Activated naive CD8-positive, alpha-beta T cell treated with anti-CD3 and anti-CD28 coated beads, Interleukin-2, amount 10 ng/mL, durations not matched to agents 7 days and 5 days (primary cell): ENCODE data around the gene STXBP6. TPM values are rescaled to one million over a fixed set of nuclear protein-coding genes. Genes with fewer than 3 reads are reported as not detected.

Experiments used
- ATAC-seq: fragments of 150-1000 bp; cut with Tn5 transposase; one replicate; pipeline ENCODE4 v1.10.0; 2021; ENCODE audit warnings: low read depth, moderate library complexity
- POLR2A ChIA-PET: fragments of 350-600 bp; sonication (Branson Sonifier 250); formaldehyde crosslinking; loops from one replicate; lab custom pipeline; 2021; ENCODE audit warnings: antibody characterized with exemption; lab: Charles Lee
- DNase-seq: peaks from one replicate; pipeline ENCODE4 v3.0.0; 2021
- H3K27ac Mint-ChIP-seq: one replicate; pipeline ENCODE4 v1.8.0; 2022; ENCODE audit warnings: mild to moderate bottlenecking, mixed read lengths
- H3K27me3 Mint-ChIP-seq: one replicate; pipeline ENCODE4 v1.8.0; 2022; ENCODE audit warnings: mild to moderate bottlenecking, moderate library complexity, mixed read lengths
- H3K36me3 Mint-ChIP-seq: one replicate; pipeline ENCODE4 v1.8.0; 2021; ENCODE audit warnings: mild to moderate bottlenecking, mixed read lengths
- H3K4me1 Mint-ChIP-seq: one replicate; pipeline ENCODE4 v1.8.0; 2021; ENCODE audit warnings: mixed read lengths
- H3K4me3 Mint-ChIP-seq: one replicate; pipeline ENCODE4 v1.8.0; 2022; ENCODE audit warnings: mild to moderate bottlenecking, moderate library complexity, mixed read lengths
- H3K9me3 Mint-ChIP-seq: one replicate; pipeline ENCODE4 v1.8.0; 2021; ENCODE audit warnings: mixed read lengths
- total RNA-seq, 2 experiments: library from RNA; stranded (reverse); gene quantifications; one replicate each; pipeline ENCODE4 v1.2.3, GENCODE V29; 2021

STXBP6 gene
- total RNA-seq, 2 experiments from 2014 or later, result not detected

GRCh38 chr14:25019892-25020291 lies 30.1 kb downstream of the STXBP6 start:
- no peak overlapping the region for H3K27ac Mint-ChIP-seq
- POLR2A ChIA-PET, result no interaction called here
- DNase-seq (no peak), ATAC-seq (no peak)
- no peaks in the 10 kb centered on the region for H3K4me1 Mint-ChIP-seq
- H3K27me3 Mint-ChIP-seq, result no peaks in the 10 kb centered on the region
- no peak overlapping the region for H3K4me3 Mint-ChIP-seq
- H3K9me3 Mint-ChIP-seq, result no peaks in the 10 kb centered on the region
- H3K36me3 Mint-ChIP-seq, result no peaks in the 10 kb centered on the region

DNA sequence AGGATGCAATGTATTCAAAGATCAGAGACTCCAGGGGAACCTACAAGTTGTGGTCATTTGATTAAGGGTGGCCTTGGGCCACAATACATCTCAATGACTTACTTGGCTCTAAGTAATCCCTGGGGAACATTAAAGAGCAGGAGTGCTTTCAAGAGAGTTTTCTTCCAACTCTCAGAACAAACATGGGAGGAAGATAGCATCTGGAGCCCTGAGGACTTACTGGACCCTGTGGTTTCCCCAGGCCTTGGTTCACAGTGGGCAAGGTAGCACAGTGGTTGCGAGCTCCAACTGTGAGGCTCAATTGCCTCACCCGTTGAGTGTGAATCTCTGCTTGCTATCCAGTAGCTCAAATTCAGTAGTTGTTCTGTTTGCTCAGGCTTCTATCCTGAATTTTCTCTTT lies 32.4 kb downstream of the STXBP6 start:
- ATAC-seq, result no peak
- Mint-ChIP-seq H3K27ac (no peak overlapping the region), H3K36me3 (no peaks in the 10 kb centered on the region), H3K9me3 (no peaks in the 10 kb centered on the region), H3K4me1 (no peaks in the 10 kb centered on the region), H3K4me3 (no peak overlapping the region), H3K27me3 (peaks cover 3% of the 10 kb centered on the region)
- DNase-seq, result no peak
- POLR2A ChIA-PET, result no interaction called here

- POLR2A ChIA-PET, result no interaction called here
Measured at GRCh38 chr14:25015761-25016160, 34.2 kb downstream of the STXBP6 start.

DNA sequence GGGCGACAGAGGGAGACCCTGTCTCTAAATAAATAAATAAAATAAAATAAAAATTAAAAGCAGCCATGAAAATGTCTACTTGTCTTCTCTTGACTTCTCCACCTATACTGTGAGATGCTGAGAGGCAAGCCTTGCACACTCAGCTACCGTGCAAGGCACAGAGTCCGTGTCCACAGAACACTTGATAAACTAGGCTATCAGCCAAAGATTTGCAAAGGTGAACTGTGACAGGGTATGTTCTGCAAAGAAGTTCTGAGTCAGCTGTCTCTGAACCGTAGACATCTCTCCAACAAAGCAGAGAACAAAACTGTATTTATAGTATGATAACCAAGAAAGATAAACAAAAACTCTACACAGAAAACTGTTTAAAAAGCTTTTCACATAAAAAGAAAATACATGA lies 35.5 kb downstream of the STXBP6 start:
- H3K27me3 Mint-ChIP-seq, result peaks cover 6% of the 10 kb centered on the region
- no peak for DNase-seq
- H3K4me1 Mint-ChIP-seq, result no peaks in the 10 kb centered on the region
- POLR2A ChIA-PET, result no interaction called here
- no peak overlapping the region for H3K27ac Mint-ChIP-seq
- no peak for ATAC-seq
- H3K4me3 Mint-ChIP-seq, result no peak overlapping the region
- H3K36me3 Mint-ChIP-seq, result no peaks in the 10 kb centered on the region
- H3K9me3 Mint-ChIP-seq, result no peaks in the 10 kb centered on the region

More at GRCh38 chr14:25015761-25016160, 34.2 kb downstream of the STXBP6 start:
- no peak overlapping the region for H3K4me3 Mint-ChIP-seq
- no peaks in the 10 kb centered on the region for H3K36me3 Mint-ChIP-seq
- H3K9me3 Mint-ChIP-seq, result no peaks in the 10 kb centered on the region
- ATAC-seq (no peak), DNase-seq (no peak)
- peaks cover 3% of the 10 kb centered on the region for H3K27me3 Mint-ChIP-seq
- no peak overlapping the region for H3K27ac Mint-ChIP-seq
- no peaks in the 10 kb centered on the region for H3K4me1 Mint-ChIP-seq

DNA sequence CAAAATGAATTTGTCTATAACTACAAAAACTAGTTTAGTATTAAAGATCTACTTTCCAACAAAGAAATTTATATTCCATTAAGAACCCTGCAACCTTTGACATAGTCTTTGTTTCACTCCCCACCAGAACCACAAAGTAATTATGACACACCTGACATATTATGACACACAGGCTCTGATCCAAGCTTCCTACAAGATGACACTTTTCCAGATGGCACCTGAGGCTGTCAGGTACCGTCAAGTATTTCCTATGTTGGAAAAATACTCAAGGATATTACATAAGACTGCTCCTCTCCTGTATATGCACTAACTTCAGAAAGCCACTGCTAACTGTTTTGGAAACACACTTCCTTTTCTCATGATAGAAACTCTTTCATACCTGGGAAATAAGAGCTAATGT lies 38.9 kb downstream of the STXBP6 start:
- Mint-ChIP-seq H3K4me3 (no peak overlapping the region), H3K36me3 (no peaks in the 10 kb centered on the region), H3K4me1 (no peaks in the 10 kb centered on the region), H3K27ac (no peak overlapping the region), H3K27me3 (peaks cover 6% of the 10 kb centered on the region), H3K9me3 (no peaks in the 10 kb centered on the region)
- ATAC-seq (no peak), DNase-seq (no peak)
- POLR2A ChIA-PET, result no interaction called here

DNA sequence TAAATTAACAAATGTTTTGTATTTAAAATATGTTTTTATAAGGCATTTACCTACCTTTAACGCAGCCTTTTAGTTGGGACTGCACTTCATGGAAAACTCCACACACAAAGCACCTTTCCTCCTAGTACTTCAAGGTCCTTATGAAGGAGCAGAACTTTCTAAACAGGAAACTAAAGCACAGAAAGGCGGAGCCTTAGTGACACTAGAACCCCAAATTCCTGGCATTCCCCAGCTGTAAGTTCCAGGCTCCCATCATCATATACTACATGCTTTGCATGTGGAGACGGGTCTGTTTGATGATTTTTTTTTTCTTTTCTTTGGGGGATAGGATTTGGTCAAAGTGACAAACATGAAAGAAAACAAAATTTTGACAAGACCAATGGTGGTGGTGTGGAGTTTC lies 39.5 kb downstream of the STXBP6 start:
- POLR2A ChIA-PET, result no interaction called here
- Mint-ChIP-seq H3K4me1 (no peaks in the 10 kb centered on the region), H3K4me3 (no peak overlapping the region), H3K36me3 (no peaks in the 10 kb centered on the region), H3K27ac (no peak overlapping the region), H3K9me3 (no peaks in the 10 kb centered on the region), H3K27me3 (peaks cover 6% of the 10 kb centered on the region)
- ATAC-seq (no peak), DNase-seq (no peak)

DNA sequence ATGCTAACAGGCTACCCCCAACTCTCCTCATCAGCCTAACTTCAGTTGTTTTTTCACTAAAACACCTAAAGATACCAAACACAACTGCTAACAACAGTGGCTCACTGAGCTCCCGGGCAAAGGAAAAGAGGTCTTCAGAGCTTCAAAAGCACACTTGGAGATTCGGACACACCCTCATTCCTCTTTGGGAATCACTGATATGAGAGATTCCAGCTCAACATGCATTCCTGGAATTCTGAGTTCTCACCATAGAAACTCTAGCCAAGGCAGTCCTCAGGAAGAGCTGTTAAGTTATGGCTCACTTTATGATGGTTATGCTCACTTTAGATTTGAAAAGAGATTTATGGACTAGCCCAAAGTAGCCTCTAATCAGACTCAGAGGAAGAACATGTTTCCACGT lies 40.1 kb downstream of the STXBP6 start:
- no peak overlapping the region for H3K4me3 Mint-ChIP-seq
- DNase-seq (no peak), ATAC-seq (no peak)
- peaks cover 6% of the 10 kb centered on the region for H3K27me3 Mint-ChIP-seq
- no peaks in the 10 kb centered on the region for H3K36me3 Mint-ChIP-seq
- H3K27ac Mint-ChIP-seq, result no peak overlapping the region
- POLR2A ChIA-PET, result no interaction called here
- no peaks in the 10 kb centered on the region for H3K4me1 Mint-ChIP-seq
- H3K9me3 Mint-ChIP-seq, result no peaks in the 10 kb centered on the region

DNA sequence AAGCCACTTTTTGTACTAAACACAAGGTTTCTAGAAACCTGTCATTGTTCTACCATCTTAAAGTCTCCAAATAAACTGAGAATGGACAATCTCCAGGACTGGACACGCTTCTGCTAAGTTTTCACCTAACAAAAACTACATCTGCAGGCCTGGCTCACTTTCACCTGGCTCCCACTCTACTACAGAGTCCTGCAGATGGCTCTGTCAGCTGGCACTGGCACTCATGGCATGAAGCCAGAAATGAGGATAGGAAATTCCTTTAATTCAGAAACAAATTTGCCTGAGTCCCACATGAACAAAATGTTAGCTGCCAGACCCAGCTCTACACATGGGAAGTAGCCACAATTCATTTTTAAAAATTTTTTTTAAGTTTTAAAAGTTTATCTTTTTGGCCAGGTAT lies 42.1 kb downstream of the STXBP6 start:
- ATAC-seq, result no peak
- no peak overlapping the region for H3K4me3 Mint-ChIP-seq
- H3K4me1 Mint-ChIP-seq, result no peaks in the 10 kb centered on the region
- H3K36me3 Mint-ChIP-seq, result no peaks in the 10 kb centered on the region
- peaks cover 3% of the 10 kb centered on the region for H3K27me3 Mint-ChIP-seq
- H3K27ac Mint-ChIP-seq, result no peak overlapping the region
- POLR2A ChIA-PET, result no interaction called here
- no peak for DNase-seq
- H3K9me3 Mint-ChIP-seq, result no peaks in the 10 kb centered on the region

DNA sequence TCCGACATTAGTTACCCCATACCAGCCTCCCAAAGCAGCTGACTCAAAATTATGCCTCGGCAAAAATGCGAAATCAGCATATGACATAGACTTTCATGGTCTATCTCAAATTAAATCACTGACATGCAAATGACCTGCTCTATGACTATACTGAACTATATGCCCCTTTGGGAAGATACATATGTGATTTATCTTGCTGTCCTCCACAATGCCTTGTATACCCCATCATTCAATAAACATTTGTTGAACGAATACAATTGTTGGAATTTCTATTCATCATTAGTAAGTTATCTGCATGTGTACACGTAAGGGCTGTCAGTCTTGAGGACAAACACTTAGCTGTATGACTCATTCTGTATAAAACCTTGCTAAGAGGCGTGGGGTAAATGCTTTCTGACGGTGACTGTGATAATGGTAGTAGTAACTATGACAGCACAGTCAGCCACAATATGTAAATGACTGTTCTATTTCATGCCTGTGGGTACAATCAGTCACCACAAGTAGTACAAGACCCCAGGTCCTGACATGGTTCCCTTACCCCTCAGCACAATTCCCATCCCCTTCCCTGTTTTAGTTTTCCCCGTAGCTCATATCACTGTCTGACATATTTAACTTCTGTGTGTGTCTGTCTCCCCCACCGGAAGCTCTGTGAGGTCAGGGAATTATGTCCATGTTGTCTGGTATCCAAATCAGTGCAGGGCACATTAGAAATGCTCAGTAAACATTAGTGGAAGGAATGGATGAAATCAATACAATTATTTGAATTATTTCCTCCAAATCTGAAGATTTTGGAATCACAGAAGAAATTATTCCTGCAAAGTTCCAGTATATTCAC lies 42.8 kb downstream of the STXBP6 start:
- peaks cover 3% of the 10 kb centered on the region for H3K27me3 Mint-ChIP-seq
- POLR2A ChIA-PET, result no interaction called here
- H3K36me3 Mint-ChIP-seq, result no peaks in the 10 kb centered on the region
- ATAC-seq (no peak), DNase-seq (no peak)
- H3K27ac Mint-ChIP-seq, result no peak overlapping the region
- H3K9me3 Mint-ChIP-seq, result no peaks in the 10 kb centered on the region
- no peak overlapping the region for H3K4me3 Mint-ChIP-seq
- no peaks in the 10 kb centered on the region for H3K4me1 Mint-ChIP-seq

- Mint-ChIP-seq H3K9me3 (no peaks in the 10 kb centered on the region), H3K4me1 (no peaks in the 10 kb centered on the region), H3K27ac (no peak overlapping the region), H3K27me3 (peaks cover 3% of the 10 kb centered on the region), H3K4me3 (no peak overlapping the region), H3K36me3 (no peaks in the 10 kb centered on the region)
- POLR2A ChIA-PET, result no interaction called here
- ATAC-seq, result no peak
- no peak for DNase-seq
Measured at GRCh38 chr14:25006031-25006430, 43.9 kb downstream of the STXBP6 start.

DNA sequence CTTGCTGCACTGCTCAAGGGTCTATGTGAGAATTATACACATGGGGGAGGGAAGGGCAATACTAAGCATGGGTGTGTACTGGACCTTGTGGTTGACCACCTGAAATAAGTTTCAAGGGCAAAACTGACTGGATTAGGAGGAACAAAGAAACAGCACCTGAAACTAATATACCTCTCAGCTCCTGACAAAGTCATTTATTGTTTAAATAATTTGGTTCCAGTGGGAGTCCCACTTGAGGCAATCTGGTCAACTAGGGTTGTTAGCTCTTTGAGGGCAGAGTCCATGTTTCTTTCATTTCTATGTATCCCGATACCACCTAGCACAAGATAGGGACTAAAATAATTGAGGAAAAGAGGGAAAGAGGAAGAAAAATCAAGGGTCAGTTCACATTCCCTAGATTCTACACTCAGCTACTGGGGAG lies 45.5 kb downstream of the STXBP6 start:
- ATAC-seq, result no peak
- POLR2A ChIA-PET, result no interaction called here
- H3K9me3 Mint-ChIP-seq, result no peaks in the 10 kb centered on the region
- H3K36me3 Mint-ChIP-seq, result no peaks in the 10 kb centered on the region
- no peaks in the 10 kb centered on the region for H3K27me3 Mint-ChIP-seq
- no peak for DNase-seq
- no peak overlapping the region for H3K4me3 Mint-ChIP-seq
- no peaks in the 10 kb centered on the region for H3K4me1 Mint-ChIP-seq
- H3K27ac Mint-ChIP-seq, result no peak overlapping the region

DNA sequence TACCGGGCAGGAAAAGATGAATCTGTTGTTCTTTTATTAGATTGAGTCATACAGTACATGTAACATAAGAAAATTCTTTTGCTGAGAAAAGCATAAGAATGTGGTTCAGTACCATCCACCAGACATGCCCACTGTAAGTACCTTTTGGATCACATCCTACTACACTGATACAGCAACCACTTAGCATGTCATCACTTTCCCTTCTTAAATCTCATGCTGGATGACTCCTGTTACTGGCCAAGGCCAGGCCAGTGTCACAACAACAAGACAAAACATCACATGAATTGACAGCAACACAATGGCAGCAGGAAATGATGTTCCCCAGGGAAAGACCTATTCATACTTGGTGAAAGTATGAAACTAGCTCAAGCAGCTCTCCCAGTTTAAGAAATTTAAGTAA lies 46.4 kb downstream of the STXBP6 start:
- Mint-ChIP-seq H3K27me3 (no peaks in the 10 kb centered on the region), H3K27ac (no peak overlapping the region), H3K4me3 (no peak overlapping the region), H3K4me1 (no peaks in the 10 kb centered on the region), H3K9me3 (no peaks in the 10 kb centered on the region), H3K36me3 (no peaks in the 10 kb centered on the region)
- POLR2A ChIA-PET, result no interaction called here
- DNase-seq (no peak), ATAC-seq (no peak)

DNA sequence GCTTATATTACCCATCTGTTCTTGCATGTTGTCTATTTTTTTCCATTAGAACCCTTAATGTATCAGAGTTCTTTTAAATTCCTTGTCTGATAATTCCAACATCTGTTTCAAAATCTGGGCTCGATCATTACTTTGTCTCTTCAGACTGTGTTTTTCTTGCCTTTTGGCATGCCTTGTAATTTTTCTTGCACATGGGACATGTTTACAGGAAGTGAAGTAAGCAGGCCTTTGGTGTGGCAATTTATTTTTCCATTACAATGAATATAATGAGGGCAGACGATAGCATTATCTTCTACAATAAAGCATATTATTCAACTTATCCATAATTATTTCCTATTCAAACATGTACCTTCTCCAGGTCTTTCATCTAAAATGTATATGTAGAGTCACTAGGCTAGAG lies 48.3 kb downstream of the STXBP6 start:
- POLR2A ChIA-PET, result no interaction called here
- no peak for ATAC-seq
- Mint-ChIP-seq H3K27me3 (peaks cover 2% of the 10 kb centered on the region), H3K4me1 (no peaks in the 10 kb centered on the region), H3K9me3 (no peaks in the 10 kb centered on the region), H3K4me3 (no peak overlapping the region), H3K27ac (no peak overlapping the region), H3K36me3 (no peaks in the 10 kb centered on the region)
- no peak for DNase-seq

DNA sequence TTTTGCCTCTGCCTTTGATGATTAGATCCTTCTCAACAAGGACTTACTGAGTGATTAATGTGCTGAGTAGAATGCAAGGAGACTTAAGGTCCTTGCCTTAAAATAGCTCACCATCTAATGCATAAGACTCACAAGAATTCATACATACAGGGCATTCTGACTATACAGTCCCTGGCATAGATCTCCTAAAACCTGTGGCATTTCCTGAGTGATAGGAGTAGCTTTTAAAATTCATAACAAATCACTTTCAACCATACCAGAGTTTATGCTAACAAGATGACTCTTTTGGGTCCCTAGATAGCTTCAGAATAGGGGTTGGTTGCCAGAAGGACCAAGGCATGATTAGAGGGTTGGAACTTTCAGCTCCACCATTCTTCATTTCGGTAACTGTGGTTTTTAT lies 48.8 kb downstream of the STXBP6 start:
- Mint-ChIP-seq H3K27me3 (peaks cover 3% of the 10 kb centered on the region), H3K4me3 (no peak overlapping the region), H3K9me3 (no peaks in the 10 kb centered on the region), H3K36me3 (no peaks in the 10 kb centered on the region), H3K27ac (no peak overlapping the region), H3K4me1 (no peaks in the 10 kb centered on the region)
- ATAC-seq (no peak), DNase-seq (no peak)
- POLR2A ChIA-PET, result no interaction called here
